ENCODE data around the gene PUDP.

Gene PUDP

GRCh38 chrX:7146703-7147412, 1.1 kb downstream of the PUDP start:
- DNase-seq, result peak in 8 of 51 donors; percentile 5 to 39 (median 11)

GRCh38 chrX:7146020-7146702, 1.8 kb downstream of the PUDP start:
- no peak for DNase-seq

- DNase-seq, result no peak
Observed at GRCh38 chrX:7145454-7145853, 2.5 kb downstream of the PUDP start.

GRCh38 chrX:7143941-7144525, 3.9 kb downstream of the PUDP start:
- no peak for DNase-seq

- no peak for DNase-seq
Observed at GRCh38 chrX:7143076-7143475, 4.9 kb downstream of the PUDP start.

GRCh38 chrX:7139202-7140081, 8.5 kb downstream of the PUDP start:
- no peak for DNase-seq

- no peak for DNase-seq
Observed at GRCh38 chrX:7134981-7135380, 13.0 kb downstream of the PUDP start.

GRCh38 chrX:7133050-7133440, 14.9 kb downstream of the PUDP start:
- DNase-seq, result no peak

- DNase-seq, result peak in 6 of 51 donors; percentile 11 to 28 (median 22)
Observed at GRCh38 chrX:7132335-7133049, 15.5 kb downstream of the PUDP start.

GRCh38 chrX:7131621-7132020, 16.3 kb downstream of the PUDP start:
- DNase-seq, result no peak

- DNase-seq, result no peak
Observed at GRCh38 chrX:7127056-7127455, 20.9 kb downstream of the PUDP start.

GRCh38 chrX:7120878-7121219, 27.1 kb downstream of the PUDP start:
- DNase-seq, result no peak

- DNase-seq, result no peak
Observed at GRCh38 chrX:7119950-7120877, 27.7 kb downstream of the PUDP start.

GRCh38 chrX:7117587-7117986, 30.4 kb downstream of the PUDP start:
- DNase-seq, result no peak

- DNase-seq, result no peak
Observed at GRCh38 chrX:7116081-7116480, 31.9 kb downstream of the PUDP start.

- no peak for DNase-seq
Observed at GRCh38 chrX:7115557-7115956, 32.4 kb downstream of the PUDP start.

- DNase-seq, result no peak
Observed at GRCh38 chrX:7112071-7112470, 35.9 kb downstream of the PUDP start.

- DNase-seq, result no peak
Observed at GRCh38 chrX:7111518-7111917, 36.4 kb downstream of the PUDP start.

GRCh38 chrX:7110821-7111276, 37.1 kb downstream of the PUDP start:
- DNase-seq, result no peak

All from hypothalamus (tissue), 51 donors.